Measurements from ENCODE around the gene FAM174B. TPM values are rescaled to one million over a fixed set of nuclear protein-coding genes. Genes with fewer than 3 reads are reported as not detected.
A peak's percentile ranks its signal among the peaks of the same experiment; 100 is the strongest.

The FAM174B gene
- polyA plus RNA-seq, 5 donors = 39.5 to 57.2 (median 41.8) TPM

GRCh38 chr15:92645051-92645631, 10.4 kb downstream of the FAM174B start:
- DNase-seq = no peak

GRCh38 chr15:92643849-92644815, 11.4 kb downstream of the FAM174B start:
- no peak for DNase-seq

DNA sequence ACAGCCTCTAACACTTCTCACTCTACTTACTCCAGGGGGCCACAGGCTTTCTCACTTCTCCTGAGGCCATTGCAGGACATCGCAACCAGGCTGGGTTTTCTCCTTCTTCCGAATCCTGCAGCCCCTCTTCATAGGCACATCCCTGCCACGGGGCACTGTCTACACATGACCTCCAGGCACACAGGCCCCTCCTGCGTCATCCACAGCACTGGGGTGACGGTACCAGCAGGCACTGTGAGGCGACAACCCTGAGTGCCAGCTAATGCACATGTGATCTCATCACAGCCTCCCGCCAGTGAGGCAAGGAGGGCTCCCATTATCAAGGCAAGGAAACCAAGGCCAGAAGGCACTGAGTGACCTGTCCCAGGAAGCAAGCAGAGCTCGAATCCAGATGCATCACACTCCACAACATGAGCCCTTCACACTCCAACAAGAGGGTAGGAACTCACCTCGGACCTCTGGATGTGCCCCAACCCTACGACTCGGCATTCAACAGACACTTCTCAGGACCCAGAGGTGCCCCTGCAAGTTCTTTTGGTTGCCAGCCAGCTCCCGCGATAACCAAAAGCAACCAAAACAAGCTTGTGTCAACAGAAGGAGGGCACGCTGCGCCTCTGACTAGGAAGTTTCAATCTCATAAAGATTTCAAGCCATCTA, 16.7 kb downstream of the FAM174B start:
- no peak for DNase-seq

DNA sequence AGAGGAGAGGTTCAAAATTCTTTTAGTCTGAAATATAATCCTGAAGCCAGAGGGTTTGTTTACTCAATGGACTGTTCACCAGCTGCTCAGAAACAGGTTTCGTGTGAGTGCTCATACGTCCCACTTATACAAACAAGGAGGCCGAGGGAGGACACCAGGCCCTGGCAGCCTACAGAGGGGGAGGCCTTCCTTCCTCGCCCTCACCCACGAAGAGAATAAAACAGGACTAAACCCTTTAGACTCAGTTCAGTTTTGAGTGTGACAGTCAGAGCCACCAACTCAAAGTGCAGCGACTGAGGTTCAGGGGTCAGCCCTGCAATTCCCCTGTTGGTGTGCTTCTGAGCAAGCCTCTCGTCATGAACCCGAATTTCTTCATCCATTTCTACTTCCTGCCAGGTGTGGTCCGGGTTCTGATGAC, 17.3 kb downstream of the FAM174B start:
- DNase-seq = peak in 1 of 2 donors; percentile 69

DNA sequence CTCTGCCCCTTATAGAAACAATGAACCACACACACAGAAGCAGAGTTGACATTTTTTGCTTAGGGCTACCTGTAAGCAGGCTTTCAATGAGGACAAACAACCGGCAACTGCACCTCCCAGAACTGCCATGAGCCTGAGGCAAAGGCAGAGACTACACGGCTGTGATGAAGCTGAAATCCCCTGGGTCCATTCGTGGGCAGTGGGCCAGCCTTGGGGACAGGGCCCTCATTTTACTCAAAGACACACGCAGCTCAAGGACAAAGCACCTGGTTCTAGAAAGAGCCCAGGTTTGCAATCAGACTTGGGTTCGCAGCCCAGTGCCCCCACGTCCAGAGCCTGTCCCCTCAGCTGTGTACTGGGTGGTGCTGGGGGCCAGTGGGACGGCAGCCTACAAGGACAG, 17.9 kb downstream of the FAM174B start:
- no peak for DNase-seq

- DNase-seq = no peak
These were observed 18.6 kb downstream of the FAM174B start for GRCh38 chr15:92636908-92637481.

- no peak for DNase-seq
These were observed 19.1 kb downstream of the FAM174B start for GRCh38 chr15:92636401-92636907.

GRCh38 chr15:92634671-92635201, 20.8 kb downstream of the FAM174B start:
- DNase-seq = no peak

DNA sequence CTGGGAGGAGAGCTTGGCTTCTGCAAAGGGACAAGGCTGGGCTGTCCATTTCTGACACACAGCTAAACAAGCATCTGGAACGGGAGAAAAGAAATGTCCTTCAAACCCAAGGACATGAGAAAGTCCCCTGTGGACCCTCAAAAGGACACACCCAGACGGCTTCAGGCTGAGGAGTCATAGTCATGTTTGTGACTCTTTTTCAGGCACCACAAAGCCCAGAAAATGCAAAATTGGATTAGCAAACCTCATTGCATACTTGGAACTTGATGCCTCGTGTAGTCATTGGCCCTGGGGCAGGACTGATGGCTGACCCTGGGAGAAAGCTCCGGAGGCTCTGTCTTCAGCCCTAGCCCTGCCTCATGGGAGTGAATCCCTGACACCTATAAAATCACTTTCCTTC, 21.5 kb downstream of the FAM174B start:
- no peak for DNase-seq

GRCh38 chr15:92633418-92633817, 22.2 kb downstream of the FAM174B start:
- no peak for DNase-seq

DNA sequence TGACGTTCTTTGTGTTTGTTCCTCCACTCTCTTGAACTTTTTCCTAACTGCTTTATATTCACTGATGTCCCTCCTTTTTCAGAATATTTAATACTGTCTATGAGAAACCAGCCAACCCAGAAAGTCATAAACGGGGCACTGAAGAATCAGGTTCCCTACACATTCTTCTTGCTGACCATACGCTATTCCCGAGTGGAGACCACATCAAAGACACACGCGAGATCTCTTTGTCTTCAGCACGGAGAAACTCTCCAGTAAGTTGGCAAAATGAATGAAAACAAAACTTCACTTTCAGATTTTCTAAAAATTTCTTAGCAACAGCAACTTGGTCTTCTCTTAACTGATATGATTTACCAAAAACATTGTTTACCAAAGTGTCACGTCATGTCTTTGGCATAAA, 22.6 kb downstream of the FAM174B start:
- no peak for DNase-seq

DNA sequence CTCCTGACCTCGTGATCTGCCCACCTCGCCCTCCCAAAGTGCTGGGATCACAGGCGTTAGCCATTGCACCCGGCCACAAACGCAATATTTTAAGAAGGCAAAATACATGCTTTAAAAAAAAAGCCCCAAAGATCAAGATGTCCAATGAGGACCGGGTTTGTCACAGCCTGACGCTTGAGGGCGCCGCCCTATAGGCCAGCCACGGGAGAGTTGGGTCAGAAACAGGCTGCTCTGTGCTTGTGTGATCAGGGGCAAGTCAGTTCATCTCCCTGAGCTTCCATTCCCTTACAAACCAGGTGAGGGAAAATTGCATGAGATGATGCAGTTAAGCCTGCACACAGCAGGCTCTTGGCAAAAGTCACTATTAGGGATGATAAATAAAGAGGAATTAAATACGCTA, 23.9 kb downstream of the FAM174B start:
- no peak for DNase-seq

GRCh38 chr15:92629975-92630626, 25.5 kb downstream of the FAM174B start:
- DNase-seq = no peak

- DNase-seq = no peak
These were observed 26.1 kb downstream of the FAM174B start for GRCh38 chr15:92629276-92629974.

- no peak for DNase-seq
These were observed 28.6 kb downstream of the FAM174B start for GRCh38 chr15:92627014-92627413.

GRCh38 chr15:92625251-92625980, 30.2 kb downstream of the FAM174B start:
- DNase-seq = no peak

GRCh38 chr15:92624401-92624991, 31.1 kb downstream of the FAM174B start:
- DNase-seq = no peak

- no peak for DNase-seq
These were observed 32.1 kb downstream of the FAM174B start for GRCh38 chr15:92623435-92623834.

GRCh38 chr15:92621972-92622533, 33.5 kb downstream of the FAM174B start:
- DNase-seq = no peak
